ENCODE measurements around the gene TOMM20. TPM values are rescaled to one million over a fixed set of nuclear protein-coding genes. Genes with fewer than 3 reads are reported as not detected.

Gene TOMM20
- total and polyA plus RNA-seq, 2 of the 8 experiments (the other 6 are each of a cell fraction or from before 2014, with no cell fraction given), result 71.4 to 168 TPM

DNA sequence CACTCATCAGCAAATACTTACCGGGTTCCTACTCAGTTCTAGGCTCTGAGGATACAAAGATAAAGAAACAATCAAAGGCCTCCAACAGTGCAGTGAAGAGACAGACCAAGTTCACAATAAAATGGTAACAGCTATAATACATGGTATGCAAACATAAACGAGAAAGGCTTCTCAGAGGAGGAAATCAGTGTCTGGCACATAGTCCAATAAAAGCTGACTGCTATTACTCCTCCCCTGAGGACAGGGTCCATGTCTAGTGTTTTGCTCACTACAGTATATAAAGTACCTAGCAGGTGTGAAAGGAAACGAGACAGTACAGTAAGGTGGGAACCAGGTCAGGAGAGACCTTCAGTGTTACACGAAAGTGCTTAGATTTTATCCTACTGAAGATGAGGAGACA lies 28.1 kb upstream of the TOMM20 start (continued):
- no peak for TF ChIP-seq EGR1 (IDR thresholded peaks at IDR 0.05; ENCODE audit: borderline replicate concordance, low read depth, low read length)

All from H1 (cell line).